Activated CD8-positive, alpha-beta memory T cell treated with anti-CD3 and anti-CD28 coated beads, Interleukin-2, amount 10 ng/mL, durations not matched to agents 7 days and 5 days (primary cell): Measurements from ENCODE around the gene KCNE4. TPM values are rescaled to one million over a fixed set of nuclear protein-coding genes. Genes with fewer than 3 reads are reported as not detected.

ENCODE experiments used
- ATAC-seq: fragments of 150-1000 bp; cut with Tn5 transposase; one replicate; pipeline ENCODE4 v1.10.0; 2021; ENCODE audit warnings: moderate library complexity
- CTCF ChIA-PET: fragments of 350-600 bp; sonication (Branson Sonifier 250); formaldehyde crosslinking; loops from one replicate; lab custom pipeline; 2021; ENCODE audit warnings: antibody characterized with exemption; lab: Charles Lee
- DNase-seq: peaks from one replicate; pipeline ENCODE4 v3.0.0-alpha.2; 2020
- H3K27ac Mint-ChIP-seq: one replicate; pipeline ENCODE4 v1.8.0; 2021; ENCODE audit warnings: mild to moderate bottlenecking, mixed read lengths
- H3K27me3 Mint-ChIP-seq: one replicate; pipeline ENCODE4 v1.8.0; 2021; ENCODE audit warnings: mixed read lengths
- H3K36me3 Mint-ChIP-seq: one replicate; pipeline ENCODE4 v1.8.0; 2021; ENCODE audit warnings: mild to moderate bottlenecking, mixed read lengths
- H3K4me1 Mint-ChIP-seq: one replicate; pipeline ENCODE4 v1.8.0; 2021; ENCODE audit warnings: mixed read lengths
- H3K4me3 Mint-ChIP-seq: one replicate; pipeline ENCODE4 v1.8.0; 2021; ENCODE audit warnings: mild to moderate bottlenecking, moderate library complexity, mixed read lengths
- H3K9me3 Mint-ChIP-seq: one replicate; pipeline ENCODE4 v1.8.0; 2022; ENCODE audit warnings: low read depth, mixed read lengths
- total RNA-seq, 2 experiments: library from RNA; stranded (reverse); gene quantifications; one replicate each; pipeline ENCODE4 v1.2.3, GENCODE V29; 2021

Gene KCNE4
- not detected for total RNA-seq

DNA sequence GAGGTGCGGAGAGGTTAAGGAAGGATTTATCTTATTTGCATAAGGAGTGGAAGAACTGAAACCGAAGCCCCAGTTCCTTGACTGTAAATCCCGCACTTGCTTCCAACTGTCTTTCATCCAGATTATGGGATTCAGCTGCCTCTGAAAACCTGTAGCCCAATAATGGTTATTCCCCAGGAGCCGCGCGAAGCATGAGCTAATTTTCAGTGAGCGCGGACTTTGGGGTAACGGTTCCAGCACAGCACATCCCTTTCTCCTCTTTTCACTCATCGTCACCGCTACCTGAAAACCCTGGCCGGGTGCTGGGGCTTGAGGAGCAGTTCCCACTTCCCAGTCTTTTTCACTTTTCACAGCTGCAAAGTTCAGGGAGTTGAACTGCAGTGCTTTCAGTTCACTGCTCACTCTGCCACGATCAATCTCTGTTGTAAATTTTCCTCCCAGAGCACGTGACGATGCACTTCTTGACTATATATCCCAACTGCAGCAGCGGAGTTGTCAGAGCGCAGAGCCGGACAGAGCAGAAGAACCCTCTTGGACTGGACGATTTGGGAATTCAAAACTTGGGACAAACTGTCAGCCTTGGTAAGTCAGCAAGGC lies at the start of gene KCNE4:
KCNE4 (plus strand) TSS at position 498 of the 597 bp plus-strand sequence. CDS start 641 bp downstream, outside the sequence.
- H3K36me3 Mint-ChIP-seq = no peaks in the 10 kb centered on the region
- no peak within 1 kb of the TSS for H3K4me3 Mint-ChIP-seq
- CTCF ChIA-PET = no interaction called here
- H3K27me3 Mint-ChIP-seq = peaks cover 2% of the 10 kb centered on the region
- no peaks in the 10 kb centered on the region for H3K4me1 Mint-ChIP-seq
- H3K9me3 Mint-ChIP-seq = no peaks in the 10 kb centered on the region
- no peak for DNase-seq
- H3K27ac Mint-ChIP-seq = no peak within 1 kb of the TSS
- no peak for ATAC-seq

GRCh38 chr2:223003191-223003590 lies 48.8 kb upstream of the KCNE4 start:
- DNase-seq (no peak), ATAC-seq (no peak)
- Mint-ChIP-seq H3K4me1 (no peaks in the 10 kb centered on the region), H3K36me3 (no peaks in the 10 kb centered on the region), H3K4me3 (no peak overlapping the region), H3K27ac (no peak overlapping the region), H3K27me3 (peaks cover 7% of the 10 kb centered on the region), H3K9me3 (no peaks in the 10 kb centered on the region)
- CTCF ChIA-PET = no interaction called here

GRCh38 chr2:223005496-223005895 lies 46.5 kb upstream of the KCNE4 start:
- no peak overlapping the region for H3K27ac Mint-ChIP-seq
- no peaks in the 10 kb centered on the region for H3K36me3 Mint-ChIP-seq
- DNase-seq = no peak
- no peaks in the 10 kb centered on the region for H3K9me3 Mint-ChIP-seq
- no peak for ATAC-seq
- H3K4me1 Mint-ChIP-seq = no peaks in the 10 kb centered on the region
- peaks cover 4% of the 10 kb centered on the region for H3K27me3 Mint-ChIP-seq
- CTCF ChIA-PET = no interaction called here
- H3K4me3 Mint-ChIP-seq = no peak overlapping the region

DNA sequence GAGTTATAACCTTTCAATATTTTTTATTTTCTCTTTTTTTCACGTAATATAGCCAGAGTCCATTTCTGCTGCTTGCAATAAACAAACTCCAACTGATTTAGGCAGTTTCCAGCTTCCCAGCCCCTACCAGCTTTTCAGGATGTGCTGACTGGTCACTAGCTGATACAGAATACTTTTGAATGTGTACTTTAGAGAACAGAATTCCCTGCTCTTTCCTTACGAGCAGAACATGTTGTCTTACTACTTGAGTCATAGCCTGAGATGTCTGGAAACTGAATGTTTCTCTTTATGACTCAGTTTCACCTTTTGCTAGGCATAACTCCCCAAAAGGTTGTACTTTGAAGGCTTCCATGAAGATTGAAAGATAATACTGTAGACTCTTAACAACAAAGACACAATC lies 44.5 kb upstream of the KCNE4 start:
- CTCF ChIA-PET = no interaction called here
- no peak overlapping the region for H3K27ac Mint-ChIP-seq
- H3K27me3 Mint-ChIP-seq = no peaks in the 10 kb centered on the region
- no peaks in the 10 kb centered on the region for H3K36me3 Mint-ChIP-seq
- ATAC-seq (no peak), DNase-seq (no peak)
- no peaks in the 10 kb centered on the region for H3K4me1 Mint-ChIP-seq
- no peak overlapping the region for H3K4me3 Mint-ChIP-seq
- H3K9me3 Mint-ChIP-seq = no peaks in the 10 kb centered on the region

DNA sequence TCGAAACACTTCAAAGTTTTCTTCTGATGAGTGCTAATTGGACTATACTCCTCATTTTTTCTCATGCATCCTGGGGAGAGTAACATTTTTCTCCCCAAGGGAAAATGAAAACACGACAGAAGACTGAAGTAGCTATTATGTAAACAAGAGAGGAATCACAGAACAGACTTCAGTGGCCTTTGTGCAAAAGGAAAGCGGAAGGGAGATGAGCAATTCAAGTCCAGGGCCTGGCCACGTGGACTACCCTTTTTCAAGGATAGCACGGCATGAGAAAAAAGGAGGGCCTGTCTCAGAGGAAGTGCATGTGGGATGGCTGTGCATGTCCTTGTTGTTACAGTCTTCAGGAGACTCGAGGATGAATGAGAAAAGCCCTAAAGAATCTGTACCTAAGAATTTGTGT lies 43.8 kb upstream of the KCNE4 start:
- H3K4me1 Mint-ChIP-seq = no peaks in the 10 kb centered on the region
- CTCF ChIA-PET = no interaction called here
- no peaks in the 10 kb centered on the region for H3K27me3 Mint-ChIP-seq

GRCh38 chr2:223008956-223009355 lies 43.0 kb upstream of the KCNE4 start:
- Mint-ChIP-seq H3K4me1 (no peaks in the 10 kb centered on the region), H3K4me3 (no peak overlapping the region), H3K9me3 (no peaks in the 10 kb centered on the region), H3K27me3 (no peaks in the 10 kb centered on the region), H3K27ac (no peak overlapping the region), H3K36me3 (no peaks in the 10 kb centered on the region)
- ATAC-seq (no peak), DNase-seq (no peak)
- CTCF ChIA-PET = no interaction called here

More for the DNA sequence above, 43.8 kb upstream of the KCNE4 start:
- Mint-ChIP-seq H3K9me3 (no peaks in the 10 kb centered on the region), H3K36me3 (no peaks in the 10 kb centered on the region), H3K27ac (no peak overlapping the region), H3K4me3 (no peak overlapping the region)
- DNase-seq (no peak), ATAC-seq (no peak)

DNA sequence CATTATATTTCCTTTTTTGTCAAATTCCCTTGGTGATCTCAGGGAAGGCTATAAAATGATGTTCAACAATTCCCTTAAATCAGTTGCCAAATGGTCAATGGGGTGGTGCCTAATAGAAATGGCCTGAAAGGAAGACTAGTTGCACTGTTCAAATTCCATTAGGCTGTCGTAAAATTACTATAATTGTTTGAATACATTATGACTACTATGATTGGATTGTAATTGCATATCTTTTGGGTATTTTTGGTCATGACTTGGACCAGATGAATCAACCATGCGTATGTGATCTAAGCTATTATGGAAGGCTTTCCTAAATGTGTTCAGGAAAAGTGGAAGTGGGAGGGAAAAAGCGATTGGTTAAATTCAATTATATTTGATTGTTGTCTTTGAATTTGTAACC lies 41.3 kb upstream of the KCNE4 start:
- DNase-seq (no peak), ATAC-seq (no peak)
- Mint-ChIP-seq H3K4me3 (no peak overlapping the region), H3K9me3 (no peaks in the 10 kb centered on the region), H3K36me3 (no peaks in the 10 kb centered on the region), H3K4me1 (no peaks in the 10 kb centered on the region), H3K27ac (no peak overlapping the region), H3K27me3 (no peaks in the 10 kb centered on the region)
- CTCF ChIA-PET = no interaction called here

DNA sequence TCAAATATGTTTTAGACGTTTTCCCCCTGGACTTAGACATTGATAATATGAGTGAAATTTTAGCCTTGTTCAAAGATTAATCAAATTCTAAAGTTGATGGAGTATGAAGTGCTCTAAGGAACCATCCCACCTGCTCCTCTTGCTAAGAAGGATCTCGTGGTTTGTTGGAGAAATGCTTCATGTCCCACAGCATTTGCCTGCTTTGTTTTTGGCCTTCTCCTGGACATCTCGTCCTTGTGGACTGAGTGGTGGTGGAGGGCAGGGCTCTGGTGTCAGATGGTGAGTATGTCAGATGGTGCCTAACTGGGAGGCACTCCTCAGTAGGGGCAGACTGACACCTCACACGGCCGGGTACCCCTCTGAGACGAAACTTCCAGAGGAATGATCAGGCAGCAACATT lies 39.7 kb upstream of the KCNE4 start:
- Mint-ChIP-seq H3K4me3 (no peak overlapping the region), H3K27me3 (no peaks in the 10 kb centered on the region), H3K27ac (no peak overlapping the region), H3K4me1 (no peaks in the 10 kb centered on the region), H3K36me3 (no peaks in the 10 kb centered on the region), H3K9me3 (no peaks in the 10 kb centered on the region)
- no peak for DNase-seq
- CTCF ChIA-PET = no interaction called here
- no peak for ATAC-seq

DNA sequence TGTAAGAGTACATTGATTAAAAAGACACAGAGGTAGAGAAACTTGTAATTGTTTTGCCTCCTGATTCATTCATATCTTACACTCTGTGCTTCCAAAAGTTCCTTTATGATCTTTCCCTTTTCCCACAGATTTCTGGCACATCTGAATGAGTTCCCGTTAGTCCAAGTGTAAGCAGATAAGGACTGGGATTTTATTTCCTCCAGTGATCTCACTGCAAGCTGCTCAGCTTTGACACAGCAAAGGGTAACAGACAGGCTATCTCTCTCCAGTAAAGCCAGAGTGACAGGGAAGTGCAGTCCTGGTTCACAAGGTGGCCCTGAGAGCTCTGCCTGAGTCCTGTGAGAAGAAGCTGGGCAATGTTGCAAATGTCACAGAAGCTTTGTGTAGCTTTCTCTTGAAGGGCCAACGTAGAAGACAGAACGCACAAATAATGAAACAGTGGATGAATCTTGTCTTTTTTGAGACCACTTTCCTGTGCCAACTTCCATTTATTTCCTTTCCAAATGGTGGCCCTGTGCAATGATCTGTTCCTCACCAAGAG lies 32.5 kb upstream of the KCNE4 start:
- Mint-ChIP-seq H3K4me3 (no peak overlapping the region), H3K27ac (no peak overlapping the region), H3K4me1 (no peaks in the 10 kb centered on the region), H3K27me3 (no peaks in the 10 kb centered on the region), H3K36me3 (no peaks in the 10 kb centered on the region), H3K9me3 (no peaks in the 10 kb centered on the region)
- CTCF ChIA-PET = no interaction called here
- ATAC-seq (no peak), DNase-seq (no peak)

DNA sequence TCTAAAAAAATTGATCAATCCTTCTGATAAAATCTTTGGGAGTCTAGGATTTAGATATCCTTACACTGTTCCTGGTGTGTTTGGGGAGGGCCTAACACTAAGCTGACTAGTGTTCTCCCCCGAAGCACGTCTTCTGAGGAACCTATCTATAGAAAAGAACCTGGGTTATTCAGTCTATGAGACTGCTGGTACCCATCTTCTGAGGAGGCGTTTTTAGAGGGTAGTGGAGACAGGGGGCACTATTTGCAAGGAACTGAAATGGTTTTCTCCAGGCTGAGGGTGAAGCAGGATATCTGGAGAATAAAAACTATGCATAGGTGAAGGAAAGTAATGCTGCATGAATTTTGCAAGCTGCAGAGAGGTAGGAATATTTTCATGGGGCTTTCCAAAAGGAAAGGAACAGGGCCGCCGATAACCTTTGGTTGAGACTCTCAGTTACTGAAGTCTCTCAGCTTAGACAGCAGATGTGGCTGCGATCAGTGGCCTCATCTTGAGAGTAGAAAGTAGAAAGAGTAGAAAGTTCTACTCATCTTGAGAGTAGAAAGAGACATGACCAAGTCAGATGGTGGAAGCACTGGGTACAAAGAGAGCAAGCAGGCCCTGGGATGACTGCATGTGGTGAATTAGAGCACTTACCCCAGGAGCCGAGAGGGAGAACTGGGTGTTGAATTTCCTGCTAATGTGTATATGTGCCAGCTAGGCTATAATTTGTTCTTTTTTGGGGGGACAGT lies 31.8 kb upstream of the KCNE4 start:
- H3K4me3 Mint-ChIP-seq = no peak overlapping the region
- CTCF ChIA-PET = no interaction called here
- ATAC-seq (no peak), DNase-seq (no peak)
- no peaks in the 10 kb centered on the region for H3K27me3 Mint-ChIP-seq
- H3K36me3 Mint-ChIP-seq = no peaks in the 10 kb centered on the region
- H3K27ac Mint-ChIP-seq = no peak overlapping the region
- no peaks in the 10 kb centered on the region for H3K4me1 Mint-ChIP-seq
- no peaks in the 10 kb centered on the region for H3K9me3 Mint-ChIP-seq

GRCh38 chr2:223020971-223021675 lies 30.9 kb upstream of the KCNE4 start:
- H3K9me3 Mint-ChIP-seq = no peaks in the 10 kb centered on the region
- H3K4me1 Mint-ChIP-seq = no peaks in the 10 kb centered on the region
- ATAC-seq = no peak
- no peaks in the 10 kb centered on the region for H3K27me3 Mint-ChIP-seq
- no peak for DNase-seq
- CTCF ChIA-PET = no interaction called here
- H3K36me3 Mint-ChIP-seq = no peaks in the 10 kb centered on the region
- no peak overlapping the region for H3K4me3 Mint-ChIP-seq
- H3K27ac Mint-ChIP-seq = no peak overlapping the region

DNA sequence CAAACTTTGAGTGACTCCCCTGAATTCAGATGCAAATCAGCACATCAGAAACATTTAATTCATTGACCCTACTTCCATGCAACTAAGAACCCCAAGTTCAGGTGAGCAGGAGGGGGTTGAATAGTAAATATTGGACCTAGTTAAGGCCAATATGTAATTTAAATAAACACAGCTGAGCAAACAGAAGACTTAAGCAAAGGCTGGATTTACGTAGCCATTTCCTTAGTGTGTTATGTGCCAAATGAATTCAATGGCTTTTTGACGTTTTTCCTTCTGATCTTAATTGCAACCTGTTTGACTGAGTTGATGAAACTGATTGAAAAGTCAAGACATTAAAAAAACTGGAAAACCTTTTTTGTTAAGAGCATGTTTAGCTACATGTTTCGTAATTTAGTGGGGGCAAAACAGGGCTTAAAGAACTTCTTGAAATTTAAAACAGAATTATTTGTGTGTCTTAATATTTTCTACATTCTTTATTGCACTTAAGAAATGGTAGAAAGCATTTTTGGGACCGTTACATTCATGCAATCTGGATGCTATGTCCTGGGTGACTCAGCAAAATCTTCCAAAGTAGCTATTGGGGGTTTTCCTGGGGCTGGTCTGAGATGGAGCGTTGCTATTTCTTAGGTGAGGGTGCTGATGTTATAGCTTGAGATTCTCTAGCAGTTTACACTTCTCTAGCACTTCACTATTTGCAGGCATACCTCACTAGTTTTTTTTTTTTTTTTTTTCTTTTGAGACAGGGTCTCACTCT lies 25.5 kb upstream of the KCNE4 start:
- no peaks in the 10 kb centered on the region for H3K4me1 Mint-ChIP-seq
- CTCF ChIA-PET = no interaction called here

DNA sequence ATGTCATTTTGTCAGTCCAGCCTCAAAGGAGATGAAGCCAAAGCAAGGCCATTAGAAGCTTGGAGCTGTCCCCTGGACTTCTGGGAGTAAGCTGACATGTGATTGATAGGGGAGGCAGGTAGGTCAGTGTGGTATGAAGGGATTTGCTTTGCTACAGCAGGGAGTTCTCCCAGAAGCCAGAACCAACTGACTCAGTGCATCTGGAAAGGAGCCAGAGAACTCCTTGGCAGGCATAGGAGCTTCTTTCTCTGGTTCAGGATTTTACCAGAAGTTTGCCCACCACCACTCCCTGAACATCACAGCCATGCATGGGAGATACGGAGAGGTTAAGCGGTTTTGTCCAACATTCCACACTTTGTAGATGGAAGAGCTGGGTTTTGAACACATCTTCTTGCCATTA lies 24.5 kb upstream of the KCNE4 start:
- no peaks in the 10 kb centered on the region for H3K9me3 Mint-ChIP-seq
- CTCF ChIA-PET = no interaction called here
- no peak overlapping the region for H3K27ac Mint-ChIP-seq
- no peak overlapping the region for H3K4me3 Mint-ChIP-seq
- no peaks in the 10 kb centered on the region for H3K4me1 Mint-ChIP-seq
- no peaks in the 10 kb centered on the region for H3K36me3 Mint-ChIP-seq
- no peak for ATAC-seq
- DNase-seq = no peak
- H3K27me3 Mint-ChIP-seq = no peaks in the 10 kb centered on the region

More for the DNA sequence above, 25.5 kb upstream of the KCNE4 start:
- Mint-ChIP-seq H3K9me3 (no peaks in the 10 kb centered on the region), H3K4me3 (no peak overlapping the region), H3K36me3 (no peaks in the 10 kb centered on the region), H3K27ac (no peak overlapping the region), H3K27me3 (no peaks in the 10 kb centered on the region)
- DNase-seq = no peak
- ATAC-seq = no peak
